ENCODE measurements around the gene CLEC9A.

CLEC9A gene

DNA sequence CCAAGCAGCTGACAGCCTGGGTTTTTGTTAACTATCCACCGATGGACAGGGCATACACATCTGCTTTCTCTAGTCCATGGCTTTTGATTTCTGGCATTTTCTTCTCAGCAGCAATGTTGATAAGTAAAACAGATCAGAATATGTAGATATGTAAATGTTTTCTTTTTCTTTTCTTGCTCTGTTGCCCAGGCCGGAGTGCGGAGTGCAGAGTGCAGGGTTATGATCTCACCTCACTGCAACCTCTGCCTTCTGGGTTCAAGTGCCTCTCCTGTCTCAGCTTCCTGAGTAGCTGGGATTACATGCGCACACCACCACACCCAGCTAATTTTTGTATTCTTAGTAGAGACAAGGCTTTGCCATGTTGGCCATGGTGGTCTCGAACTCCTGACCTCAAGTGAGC is 27.9 kb downstream of the CLEC9A start:
- Histone ChIP-seq H3K36me3 (ENCODE audit: control insufficient read depth in 2 of 2, insufficient read depth in 2 of 2, low read length in 2 of 2) (no peaks in the 10 kb centered on the region), H3K27ac (ENCODE audit: low read depth in 2 of 2, low read length in 2 of 2) (no peak overlapping the region), H3K27me3 (ENCODE audit: control insufficient read depth in 2 of 2, insufficient read depth in 2 of 2, low read length in 2 of 2) (no peaks in the 10 kb centered on the region), H3K9ac (ENCODE audit: low read depth in 1 of 2, low read length in 2 of 2) (no peak overlapping the region), H3K9me3 (ENCODE audit: control insufficient read depth in 2 of 2, low read length in 2 of 2) (no peaks in the 10 kb centered on the region), H3K4me3 (ENCODE audit: low read length in 2 of 2) (no peak overlapping the region), H3K4me1 (ENCODE audit: control insufficient read depth in 2 of 2, insufficient read depth in 2 of 2, low read length in 2 of 2) (no peaks in the 10 kb centered on the region)

GRCh38 chr12:10065241-10065640 is 34.8 kb downstream of the CLEC9A start:
- no peak overlapping the region for H3K27ac ChIP-seq (ENCODE audit: low read depth in 2 of 2, low read length in 2 of 2)

GRCh38 chr12:10067264-10067663 is 36.8 kb downstream of the CLEC9A start:
- peak overlapping the region in 1 of 2 donors; percentile 11 for H3K27ac ChIP-seq (ENCODE audit: low read depth in 2 of 2, low read length in 2 of 2)
- no peak overlapping the region for H3K4me3 ChIP-seq (ENCODE audit: low read length in 2 of 2)
- H3K9ac ChIP-seq (ENCODE audit: low read depth in 1 of 2, low read length in 2 of 2): no peak overlapping the region
- no peaks in the 10 kb centered on the region for H3K9me3 ChIP-seq (ENCODE audit: control insufficient read depth in 2 of 2, low read length in 2 of 2)
- no peaks in the 10 kb centered on the region for H3K36me3 ChIP-seq (ENCODE audit: control insufficient read depth in 2 of 2, insufficient read depth in 2 of 2, low read length in 2 of 2)
- H3K4me1 ChIP-seq (ENCODE audit: control insufficient read depth in 2 of 2, insufficient read depth in 2 of 2, low read length in 2 of 2): no peaks in the 10 kb centered on the region
- H3K27me3 ChIP-seq (ENCODE audit: control insufficient read depth in 2 of 2, insufficient read depth in 2 of 2, low read length in 2 of 2): no peaks in the 10 kb centered on the region

More at GRCh38 chr12:10065241-10065640, 34.8 kb downstream of the CLEC9A start:
- Histone ChIP-seq H3K9ac (ENCODE audit: low read depth in 1 of 2, low read length in 2 of 2) (no peak overlapping the region), H3K4me3 (ENCODE audit: low read length in 2 of 2) (no peak overlapping the region), H3K4me1 (ENCODE audit: control insufficient read depth in 2 of 2, insufficient read depth in 2 of 2, low read length in 2 of 2) (no peaks in the 10 kb centered on the region), H3K9me3 (ENCODE audit: control insufficient read depth in 2 of 2, low read length in 2 of 2) (no peaks in the 10 kb centered on the region), H3K27me3 (ENCODE audit: control insufficient read depth in 2 of 2, insufficient read depth in 2 of 2, low read length in 2 of 2) (no peaks in the 10 kb centered on the region), H3K36me3 (ENCODE audit: control insufficient read depth in 2 of 2, insufficient read depth in 2 of 2, low read length in 2 of 2) (no peaks in the 10 kb centered on the region)

DNA sequence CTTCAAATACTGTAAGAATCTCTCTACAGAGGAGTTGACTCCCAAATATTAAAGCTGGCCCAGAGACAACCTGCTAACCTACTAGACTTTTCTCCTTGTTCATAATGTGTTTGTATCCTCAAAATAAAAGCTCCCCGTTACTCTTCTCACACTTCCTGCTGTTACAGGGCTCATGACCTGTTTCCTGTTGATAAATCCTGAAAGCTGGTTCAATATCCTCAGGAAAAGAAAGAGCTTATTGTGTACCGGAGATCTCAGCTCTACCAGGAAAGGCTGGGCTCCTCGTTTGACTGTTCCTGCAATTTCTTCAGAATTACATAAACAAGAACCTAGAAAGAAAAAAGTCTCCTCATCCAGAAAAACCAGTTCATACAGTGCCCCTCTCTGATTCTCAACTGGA is 37.5 kb downstream of the CLEC9A start:
- no peaks in the 10 kb centered on the region for H3K4me1 ChIP-seq (ENCODE audit: control insufficient read depth in 2 of 2, insufficient read depth in 2 of 2, low read length in 2 of 2)
- peak overlapping the region; percentile 46 to 51 for H3K27ac ChIP-seq (ENCODE audit: low read depth in 2 of 2, low read length in 2 of 2)
- no peak overlapping the region for H3K4me3 ChIP-seq (ENCODE audit: low read length in 2 of 2)
- no peaks in the 10 kb centered on the region for H3K9me3 ChIP-seq (ENCODE audit: control insufficient read depth in 2 of 2, low read length in 2 of 2)
- no peaks in the 10 kb centered on the region for H3K36me3 ChIP-seq (ENCODE audit: control insufficient read depth in 2 of 2, insufficient read depth in 2 of 2, low read length in 2 of 2)
- no peaks in the 10 kb centered on the region for H3K27me3 ChIP-seq (ENCODE audit: control insufficient read depth in 2 of 2, insufficient read depth in 2 of 2, low read length in 2 of 2)
- H3K9ac ChIP-seq (ENCODE audit: low read depth in 1 of 2, low read length in 2 of 2): no peak overlapping the region

GRCh38 chr12:10068644-10069043 is 38.2 kb downstream of the CLEC9A start:
- H3K4me3 ChIP-seq (ENCODE audit: low read length in 2 of 2): no peak overlapping the region
- H3K9me3 ChIP-seq (ENCODE audit: control insufficient read depth in 2 of 2, low read length in 2 of 2): no peaks in the 10 kb centered on the region
- H3K4me1 ChIP-seq (ENCODE audit: control insufficient read depth in 2 of 2, insufficient read depth in 2 of 2, low read length in 2 of 2): no peaks in the 10 kb centered on the region
- no peak overlapping the region for H3K9ac ChIP-seq (ENCODE audit: low read depth in 1 of 2, low read length in 2 of 2)
- no peaks in the 10 kb centered on the region for H3K36me3 ChIP-seq (ENCODE audit: control insufficient read depth in 2 of 2, insufficient read depth in 2 of 2, low read length in 2 of 2)
- H3K27me3 ChIP-seq (ENCODE audit: control insufficient read depth in 2 of 2, insufficient read depth in 2 of 2, low read length in 2 of 2): no peaks in the 10 kb centered on the region
- H3K27ac ChIP-seq (ENCODE audit: low read depth in 2 of 2, low read length in 2 of 2): peak overlapping the region; percentile 46 to 61

- Histone ChIP-seq H3K4me1 (ENCODE audit: control insufficient read depth in 2 of 2, insufficient read depth in 2 of 2, low read length in 2 of 2) (no peaks in the 10 kb centered on the region), H3K4me3 (ENCODE audit: low read length in 2 of 2) (no peak overlapping the region), H3K9me3 (ENCODE audit: control insufficient read depth in 2 of 2, low read length in 2 of 2) (no peaks in the 10 kb centered on the region), H3K36me3 (ENCODE audit: control insufficient read depth in 2 of 2, insufficient read depth in 2 of 2, low read length in 2 of 2) (no peaks in the 10 kb centered on the region), H3K27me3 (ENCODE audit: control insufficient read depth in 2 of 2, insufficient read depth in 2 of 2, low read length in 2 of 2) (no peaks in the 10 kb centered on the region), H3K9ac (ENCODE audit: low read depth in 1 of 2, low read length in 2 of 2) (no peak overlapping the region), H3K27ac (ENCODE audit: low read depth in 2 of 2, low read length in 2 of 2) (peak overlapping the region; percentile 46 to 61)
Measured at GRCh38 chr12:10069099-10069498, 38.6 kb downstream of the CLEC9A start.

GRCh38 chr12:10069976-10070375 is 39.5 kb downstream of the CLEC9A start:
- Histone ChIP-seq H3K36me3 (ENCODE audit: control insufficient read depth in 2 of 2, insufficient read depth in 2 of 2, low read length in 2 of 2) (no peaks in the 10 kb centered on the region), H3K4me1 (ENCODE audit: control insufficient read depth in 2 of 2, insufficient read depth in 2 of 2, low read length in 2 of 2) (no peaks in the 10 kb centered on the region), H3K9ac (ENCODE audit: low read depth in 1 of 2, low read length in 2 of 2) (no peak overlapping the region), H3K9me3 (ENCODE audit: control insufficient read depth in 2 of 2, low read length in 2 of 2) (no peaks in the 10 kb centered on the region), H3K27me3 (ENCODE audit: control insufficient read depth in 2 of 2, insufficient read depth in 2 of 2, low read length in 2 of 2) (no peaks in the 10 kb centered on the region), H3K4me3 (ENCODE audit: low read length in 2 of 2) (no peak overlapping the region), H3K27ac (ENCODE audit: low read depth in 2 of 2, low read length in 2 of 2) (no peak overlapping the region)

DNA sequence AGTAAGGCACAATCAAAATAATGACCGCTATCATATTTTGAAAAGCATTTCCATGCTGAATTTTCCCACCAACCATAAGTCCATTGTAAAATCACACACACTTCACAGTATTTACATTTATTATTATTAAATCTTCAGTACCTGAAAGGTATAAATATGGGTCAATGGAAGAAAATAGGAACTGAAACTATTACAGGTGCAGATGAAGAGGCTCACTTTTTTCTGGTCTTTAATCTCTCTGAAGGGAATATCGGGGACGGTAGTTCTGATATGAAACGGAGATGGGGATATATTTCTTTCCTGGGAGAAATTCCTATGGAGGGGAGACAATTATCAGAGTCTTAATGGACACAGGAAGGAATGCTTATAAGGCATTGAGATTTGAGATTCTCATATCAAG is 39.9 kb downstream of the CLEC9A start:
- Histone ChIP-seq H3K9me3 (ENCODE audit: control insufficient read depth in 2 of 2, low read length in 2 of 2) (no peaks in the 10 kb centered on the region), H3K9ac (ENCODE audit: low read depth in 1 of 2, low read length in 2 of 2) (no peak overlapping the region), H3K4me1 (ENCODE audit: control insufficient read depth in 2 of 2, insufficient read depth in 2 of 2, low read length in 2 of 2) (no peaks in the 10 kb centered on the region), H3K27me3 (ENCODE audit: control insufficient read depth in 2 of 2, insufficient read depth in 2 of 2, low read length in 2 of 2) (no peaks in the 10 kb centered on the region), H3K36me3 (ENCODE audit: control insufficient read depth in 2 of 2, insufficient read depth in 2 of 2, low read length in 2 of 2) (no peaks in the 10 kb centered on the region), H3K4me3 (ENCODE audit: low read length in 2 of 2) (no peak overlapping the region), H3K27ac (ENCODE audit: low read depth in 2 of 2, low read length in 2 of 2) (no peak overlapping the region)

DNA sequence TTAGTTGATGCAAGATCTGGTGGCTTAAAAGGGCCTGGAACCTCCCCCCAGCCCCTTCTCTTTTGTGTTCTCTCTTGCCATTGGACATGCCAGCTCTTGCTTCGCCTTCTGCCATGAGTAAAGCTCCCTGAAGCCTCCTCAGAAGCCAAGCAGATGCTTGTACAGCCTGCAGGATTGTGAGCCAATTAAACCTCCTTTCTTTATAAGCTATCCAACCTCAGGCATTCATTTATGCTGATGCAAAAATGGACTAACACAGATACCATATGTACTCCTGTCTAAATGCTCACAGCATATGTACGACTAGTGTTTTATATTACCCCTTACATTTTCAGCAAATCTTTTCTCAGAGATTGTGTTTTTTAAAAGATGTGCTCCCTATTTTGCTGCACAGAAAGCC is 41.6 kb downstream of the CLEC9A start:
- Histone ChIP-seq H3K27me3 (ENCODE audit: control insufficient read depth in 2 of 2, insufficient read depth in 2 of 2, low read length in 2 of 2) (no peaks in the 10 kb centered on the region), H3K4me3 (ENCODE audit: low read length in 2 of 2) (no peak overlapping the region), H3K4me1 (ENCODE audit: control insufficient read depth in 2 of 2, insufficient read depth in 2 of 2, low read length in 2 of 2) (no peaks in the 10 kb centered on the region), H3K36me3 (ENCODE audit: control insufficient read depth in 2 of 2, insufficient read depth in 2 of 2, low read length in 2 of 2) (no peaks in the 10 kb centered on the region), H3K27ac (ENCODE audit: low read depth in 2 of 2, low read length in 2 of 2) (no peak overlapping the region), H3K9me3 (ENCODE audit: control insufficient read depth in 2 of 2, low read length in 2 of 2) (no peaks in the 10 kb centered on the region), H3K9ac (ENCODE audit: low read depth in 1 of 2, low read length in 2 of 2) (no peak overlapping the region)

GRCh38 chr12:10073261-10073660 is 42.8 kb downstream of the CLEC9A start:
- no peak overlapping the region for H3K4me3 ChIP-seq (ENCODE audit: low read length in 2 of 2)
- H3K9me3 ChIP-seq (ENCODE audit: control insufficient read depth in 2 of 2, low read length in 2 of 2): no peaks in the 10 kb centered on the region
- no peak overlapping the region for H3K27ac ChIP-seq (ENCODE audit: low read depth in 2 of 2, low read length in 2 of 2)
- H3K36me3 ChIP-seq (ENCODE audit: control insufficient read depth in 2 of 2, insufficient read depth in 2 of 2, low read length in 2 of 2): no peaks in the 10 kb centered on the region
- H3K4me1 ChIP-seq (ENCODE audit: control insufficient read depth in 2 of 2, insufficient read depth in 2 of 2, low read length in 2 of 2): no peaks in the 10 kb centered on the region
- no peaks in the 10 kb centered on the region for H3K27me3 ChIP-seq (ENCODE audit: control insufficient read depth in 2 of 2, insufficient read depth in 2 of 2, low read length in 2 of 2)
- H3K9ac ChIP-seq (ENCODE audit: low read depth in 1 of 2, low read length in 2 of 2): no peak overlapping the region

DNA sequence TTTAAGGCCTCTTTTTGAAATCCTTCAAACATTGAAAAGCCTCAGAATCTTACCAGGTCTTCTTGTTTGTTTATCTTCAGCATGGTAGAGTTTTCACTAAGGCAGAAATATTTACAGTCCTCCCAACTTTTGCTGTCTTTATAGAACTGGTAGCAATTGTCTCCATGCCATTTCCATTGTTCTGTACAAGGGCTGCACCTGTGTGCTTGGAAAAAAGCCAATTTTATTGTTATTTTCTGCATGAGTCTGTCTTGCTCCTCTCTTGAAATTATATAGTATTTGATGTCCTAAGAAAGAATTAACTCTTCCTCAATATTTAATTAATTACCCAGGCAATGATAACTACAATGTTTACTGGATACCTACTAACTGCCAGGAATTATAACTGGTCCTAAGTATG is 45.0 kb downstream of the CLEC9A start:
- no peak overlapping the region for H3K27ac ChIP-seq (ENCODE audit: low read depth in 2 of 2, low read length in 2 of 2)
- H3K4me3 ChIP-seq (ENCODE audit: low read length in 2 of 2): no peak overlapping the region
- H3K9ac ChIP-seq (ENCODE audit: low read depth in 1 of 2, low read length in 2 of 2): no peak overlapping the region
- H3K4me1 ChIP-seq (ENCODE audit: control insufficient read depth in 2 of 2, insufficient read depth in 2 of 2, low read length in 2 of 2): no peaks in the 10 kb centered on the region
- no peaks in the 10 kb centered on the region for H3K27me3 ChIP-seq (ENCODE audit: control insufficient read depth in 2 of 2, insufficient read depth in 2 of 2, low read length in 2 of 2)
- no peaks in the 10 kb centered on the region for H3K9me3 ChIP-seq (ENCODE audit: control insufficient read depth in 2 of 2, low read length in 2 of 2)
- H3K36me3 ChIP-seq (ENCODE audit: control insufficient read depth in 2 of 2, insufficient read depth in 2 of 2, low read length in 2 of 2): no peaks in the 10 kb centered on the region
